HG03354 (cell line): ENCODE data around the gene STRBP.
A peak's percentile ranks its signal among the peaks of the same experiment; 100 is the strongest.
"Not testable (repeated sequence)": the region's sequence is repeated elsewhere in the genome, so short reads cannot be mapped to it uniquely, and the experiment has no call there.

ENCODE experiments used
- ATAC-seq: cut with Tn5 transposase; IDR thresholded peaks from one replicate; pipeline ENCODE4 v1.9.1; 2021; ENCODE audit warnings: mild to moderate bottlenecking; ENCODE audit not compliant: unreplicated experiment, poor library complexity, severe bottlenecking

Gene STRBP

GRCh38 chr9:123268465-123269259 is at the start of gene STRBP:
STRBP (minus strand) TSS chr9:123268586; CDS start chr9:123184134, 84,452 bp downstream.
- peak; percentile 93 for ATAC-seq

DNA sequence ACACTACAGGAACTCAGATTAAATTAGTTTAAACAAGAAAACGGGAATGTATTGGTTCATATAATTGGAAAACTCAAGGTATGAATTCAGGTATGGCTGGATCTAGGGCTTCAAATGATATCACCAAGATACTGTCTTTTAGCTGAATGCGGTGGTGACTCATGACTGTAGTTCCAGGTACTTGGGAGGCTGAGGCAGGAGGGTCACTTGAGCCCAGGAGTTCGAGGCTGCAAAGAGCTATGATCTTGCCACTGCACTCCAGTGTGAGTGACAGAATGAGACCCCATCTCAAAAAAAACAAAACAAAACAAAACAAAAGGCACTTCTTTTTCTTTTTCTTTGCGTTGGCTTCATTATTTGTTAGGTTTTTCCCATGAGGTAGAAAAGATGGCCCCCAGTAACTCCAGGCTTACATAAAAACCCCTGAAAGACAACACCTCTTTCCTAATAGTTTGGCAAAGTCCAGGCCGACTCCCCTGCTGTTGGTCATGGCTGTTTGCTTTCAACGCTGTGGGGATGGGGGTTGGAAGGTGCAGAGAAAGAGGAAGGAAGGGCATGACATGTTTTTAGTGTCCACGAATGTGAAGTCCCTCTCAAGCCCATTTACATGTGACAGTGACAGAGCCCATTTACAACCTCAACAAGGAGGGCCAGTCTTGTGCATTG is 47.8 kb upstream of the STRBP start:
- no peak for ATAC-seq

DNA sequence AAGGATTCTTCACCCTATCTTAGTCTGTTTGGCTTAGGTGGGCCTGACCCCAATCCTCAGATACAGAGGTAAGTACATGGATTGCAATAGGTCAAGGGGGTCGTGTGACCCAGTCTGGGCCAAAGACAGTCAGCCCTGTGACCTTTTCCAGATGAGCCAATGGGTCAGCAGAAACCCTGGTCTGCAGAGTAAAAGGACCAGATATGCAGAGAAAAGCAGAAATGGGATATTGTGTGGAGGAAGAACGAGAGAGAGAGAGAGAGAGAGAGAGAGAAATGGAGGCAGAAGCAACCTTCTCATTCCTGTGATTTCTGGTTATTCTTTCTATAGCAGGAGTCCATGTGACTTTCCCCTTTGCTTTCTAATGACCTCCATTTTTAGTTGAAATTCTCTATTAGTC is 47.2 kb upstream of the STRBP start:
- no peak for ATAC-seq

GRCh38 chr9:123314617-123315016 is 46.2 kb upstream of the STRBP start:
- no peak for ATAC-seq

GRCh38 chr9:123312306-123312877 is 44.0 kb upstream of the STRBP start:
- ATAC-seq = no peak

- no peak for ATAC-seq
These were observed 42.9 kb upstream of the STRBP start for GRCh38 chr9:123311250-123311752.

GRCh38 chr9:123310551-123311249 is 42.3 kb upstream of the STRBP start:
- ATAC-seq = no peak

- no peak for ATAC-seq
These were observed 41.2 kb upstream of the STRBP start for GRCh38 chr9:123309611-123310010.

DNA sequence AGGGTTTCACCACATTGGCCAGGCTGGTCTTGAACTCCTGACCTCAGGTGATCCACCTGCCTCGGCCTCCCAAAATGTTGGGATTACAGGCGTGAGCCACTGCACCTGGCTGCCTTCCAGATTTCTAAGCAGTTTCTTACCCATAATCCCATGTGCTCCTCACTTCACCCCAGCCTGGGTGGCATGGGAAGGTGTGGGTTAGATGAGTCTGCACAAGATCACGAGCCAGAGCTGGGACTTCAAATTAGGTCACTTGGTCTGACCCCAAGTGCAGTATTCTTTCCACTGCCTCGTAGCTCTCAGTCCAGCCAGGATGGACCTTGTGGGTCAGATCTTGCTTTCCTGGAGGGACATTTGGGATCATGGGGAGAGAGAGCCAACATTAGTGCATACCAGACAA is 37.5 kb upstream of the STRBP start:
- no peak for ATAC-seq

GRCh38 chr9:123304340-123304691 is 35.9 kb upstream of the STRBP start:
- ATAC-seq = no peak

DNA sequence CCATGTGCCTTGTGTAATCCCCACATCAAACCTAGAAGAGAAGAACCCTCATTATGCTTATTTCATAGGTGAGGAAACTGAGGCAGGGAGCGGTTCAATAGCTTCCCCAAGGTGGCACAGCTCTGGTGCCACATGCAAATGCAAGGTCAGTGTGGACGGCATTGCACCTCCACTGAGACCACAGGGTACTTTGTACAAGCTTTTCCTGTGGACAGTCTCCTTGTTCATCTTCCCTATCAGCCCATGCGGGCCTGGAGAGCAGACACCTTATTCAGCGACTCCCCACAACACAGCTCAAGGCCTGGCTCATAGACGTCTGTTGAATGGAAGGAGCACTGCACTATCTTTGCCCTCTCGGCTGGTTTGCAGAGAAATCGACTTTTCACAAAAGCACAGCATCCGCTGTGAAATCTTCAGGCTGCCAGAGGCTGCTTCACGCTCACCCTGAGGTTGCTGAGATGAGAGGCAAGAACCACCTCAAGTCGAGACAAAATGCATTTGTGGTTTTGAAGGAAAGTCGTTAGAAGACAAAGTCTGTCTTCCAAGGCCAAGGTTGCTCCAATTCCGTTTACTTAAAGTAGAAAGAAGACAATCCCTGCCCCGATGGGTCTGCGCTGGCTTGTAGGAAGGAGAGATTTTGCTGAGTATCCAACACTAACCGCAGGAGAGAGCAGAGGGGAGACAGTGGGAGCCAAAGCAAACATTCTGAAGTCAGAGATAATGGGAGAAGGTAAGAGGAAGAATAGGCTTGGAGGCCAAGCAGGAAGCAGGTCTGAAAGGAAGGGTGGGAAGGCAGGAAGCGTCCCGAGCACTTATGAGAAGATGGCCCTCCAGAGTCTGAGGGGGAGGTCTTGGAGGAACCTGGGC is 34.2 kb upstream of the STRBP start:
- ATAC-seq = no peak

- ATAC-seq = not testable (repeated sequence)
These were observed 33.5 kb upstream of the STRBP start for GRCh38 chr9:123301936-123302335.

DNA sequence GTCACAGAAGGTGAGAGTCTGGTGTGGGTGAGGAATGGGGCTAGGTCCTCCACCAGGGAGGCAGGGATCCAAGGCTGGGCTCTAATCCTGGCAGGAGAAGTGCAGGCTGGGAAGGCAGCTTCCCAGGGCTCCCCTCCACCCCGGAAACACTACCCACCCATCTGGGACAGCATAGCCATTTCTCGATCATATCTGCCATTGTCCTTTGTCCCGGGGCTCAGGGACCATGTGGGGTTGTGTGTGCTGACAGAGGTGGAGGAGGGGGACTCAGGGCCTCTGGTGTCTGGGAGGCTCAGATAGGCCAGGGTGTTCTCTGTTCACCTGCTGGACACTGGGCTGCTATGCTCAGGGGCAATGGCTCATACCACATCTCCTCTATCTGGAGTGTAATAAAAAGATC is 32.2 kb upstream of the STRBP start:
- no peak for ATAC-seq

GRCh38 chr9:123299558-123300126 is 31.3 kb upstream of the STRBP start:
- ATAC-seq = no peak

DNA sequence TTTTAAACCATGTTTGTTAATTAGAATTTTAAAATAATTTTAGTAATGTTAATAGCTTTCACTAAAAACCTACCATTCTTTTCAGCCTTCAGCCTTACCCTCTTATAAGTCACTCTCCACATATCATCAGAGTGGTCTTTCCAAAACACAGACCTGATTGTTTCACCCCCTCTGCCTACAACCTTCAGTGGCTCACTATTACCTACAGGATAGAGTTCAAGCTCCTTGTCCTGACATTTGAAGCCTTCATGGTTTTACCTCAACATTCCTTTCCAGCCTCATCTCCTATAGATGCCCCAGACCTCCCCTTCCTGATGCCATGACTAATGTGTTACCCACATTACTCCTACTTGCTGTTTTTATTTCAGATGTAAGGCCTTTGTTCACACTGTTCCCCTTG is 27.8 kb upstream of the STRBP start:
- no peak for ATAC-seq

GRCh38 chr9:123291736-123292135 is 23.4 kb upstream of the STRBP start:
- no peak for ATAC-seq

GRCh38 chr9:123290764-123291163 is 22.4 kb upstream of the STRBP start:
- no peak for ATAC-seq

DNA sequence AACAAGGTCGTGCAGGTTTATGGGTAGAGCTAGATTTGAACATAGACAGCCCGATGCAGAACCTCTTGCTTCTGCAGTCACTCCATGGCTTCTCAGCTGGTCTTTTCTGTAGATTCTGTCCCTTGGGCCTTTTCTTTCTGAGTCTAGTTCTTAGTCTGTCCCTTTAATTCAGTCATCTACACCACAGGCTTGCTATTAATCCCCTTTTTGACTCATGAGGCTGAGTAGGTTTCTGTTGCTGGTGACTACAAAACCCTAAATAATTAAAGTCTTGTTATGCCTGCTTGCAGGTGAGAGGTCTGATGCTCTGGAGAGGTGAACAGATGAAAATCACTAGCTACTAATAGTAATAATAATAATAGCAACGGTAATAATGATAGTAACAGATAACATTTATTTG is 19.3 kb upstream of the STRBP start:
- ATAC-seq = no peak

DNA sequence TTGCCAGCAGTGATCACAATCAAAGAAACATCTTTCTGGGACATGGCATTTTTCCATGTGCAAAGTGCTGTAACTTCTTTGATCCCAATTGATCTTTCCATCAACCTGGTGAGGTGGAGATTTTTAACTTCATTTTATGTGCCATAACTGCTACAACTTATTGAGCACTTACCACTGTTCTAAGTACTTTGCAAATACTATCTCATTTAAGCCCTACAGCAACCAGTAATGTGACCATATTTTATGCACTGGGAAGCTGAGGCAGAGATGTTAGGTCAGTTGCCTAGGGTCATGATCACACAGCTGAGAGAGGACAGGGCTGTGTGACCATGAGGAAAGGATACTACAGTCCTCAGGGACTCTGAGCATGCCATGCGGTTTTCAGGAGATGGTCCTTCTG is 17.9 kb upstream of the STRBP start:
- ATAC-seq = no peak
